K562 (cell line): ENCODE data around the gene SMIM3. TPM values are rescaled to one million over a fixed set of nuclear protein-coding genes. Genes with fewer than 3 reads are reported as not detected.

Experiments used
- ADNP ChIP-seq: fragments of 200-800 bp; sonication (Bioruptor generic); IDR thresholded peaks from 2 replicates; pipeline ENCODE4 v1.6.1; 2016; ENCODE audit warnings: missing genetic modification characterization, missing compliant biosample characterization
- HDAC3 ChIP-seq: fragments of 450-650 bp; IDR thresholded peaks from 2 replicates; pipeline ENCODE4 v1.6.1; 2018; ENCODE audit warnings: borderline replicate concordance, mild to moderate bottlenecking, moderate library complexity; ENCODE audit not compliant: partially characterized antibody
- NFE2 ChIP-seq: IDR thresholded peaks from 2 replicates; pipeline ENCODE4 v1.6.1; 2014; ENCODE audit warnings: antibody characterized with exemption, low read depth
- NR2C1 ChIP-seq, 2 experiments: fragments of 450-650 bp; IDR thresholded peaks; 2 replicates each; pipeline ENCODE4 v1.6.1; 2017; ENCODE audit warnings: mild to moderate bottlenecking in 2 of 2, antibody characterized with exemption in 1 of 2, inconsistent platforms in 1 of 2, missing compliant biosample characterization in 1 of 2, missing genetic modification characterization in 1 of 2
- PRPF4 ChIP-seq: fragments of 200-400 bp; formaldehyde crosslinking; IDR thresholded peaks from one replicate; pipeline ENCODE4 v1.6.1; 2017; ENCODE audit warnings: low read length, low read depth, mild to moderate bottlenecking; ENCODE audit not compliant: insufficient read depth, poor library complexity, severe bottlenecking
- RBFOX2 ChIP-seq: fragments of 200-400 bp; formaldehyde crosslinking; IDR thresholded peaks from 2 replicates; pipeline ENCODE4 v1.6.1; 2017; ENCODE audit warnings: low read depth, mild to moderate bottlenecking, low read length, moderate library complexity
- RBM14 ChIP-seq: fragments of 200-400 bp; formaldehyde crosslinking; IDR thresholded peaks from 2 replicates; pipeline ENCODE4 v1.6.1; 2018; ENCODE audit warnings: low read depth, mild to moderate bottlenecking, low read length, moderate library complexity, borderline replicate concordance; ENCODE audit not compliant: insufficient read depth
- TAF7 ChIP-seq: fragments of 450-650 bp; IDR thresholded peaks from 2 replicates; pipeline ENCODE4 v1.6.1; 2016; ENCODE audit warnings: missing genetic modification characterization, missing compliant biosample characterization
- TRIM28 ChIP-seq: fragments of 450-650 bp; IDR thresholded peaks from 2 replicates; pipeline ENCODE4 v1.6.1; 2017
- ZNF212 ChIP-seq: fragments of 450-650 bp; formaldehyde crosslinking; IDR thresholded peaks from 2 replicates; pipeline ENCODE4 v1.4.0; 2020; ENCODE audit warnings: mild to moderate bottlenecking
- polyA plus RNA-seq, 8 experiments: library from polyadenylated mRNA; depleted of rRNA in 4 of 8; stranded (reverse) in 5 of 8; unstranded in 3 of 8; fragments of >200 nt; fragmentation: Nextera tagmentation in 2 of 8; fragmentation: Illumina TruSeq in 1 of 8; extraction: Ambion mirVana in 2 of 8; extraction: Trizol in 1 of 8; gene quantifications; 2 replicates each; pipeline versions ENCODE4 v1.2.1 to v1.2.3, GENCODE V29; 2011 to 2014; ENCODE audit warnings: inconsistent platforms in 1 of 8, missing spikeins in 1 of 8
- total RNA-seq, 7 experiments: library from RNA; depleted of rRNA in 6 of 7; stranded (reverse); fragments of >200 nt in 6 of 7; fragmentation: Illumina TruSeq in 2 of 7; extraction: Trizol in 2 of 7; gene quantifications; 2 replicates each; pipeline versions ENCODE4 v1.2.1 to v1.2.3, GENCODE V29; 2011 to 2021; ENCODE audit warnings: low replicate concordance in 1 of 7
- TF ChIP-seq, protein P1 (sequence below): sonication (generic); formaldehyde crosslinking; IDR thresholded peaks from 2 replicates; pipeline ENCODE4 v1.4.0; 2020; ENCODE audit warnings: mild to moderate bottlenecking, missing genetic modification reagents
- TF ChIP-seq, protein P2 (sequence below): IDR thresholded peaks from 2 replicates; pipeline ENCODE4 v1.6.1; 2016; ENCODE audit warnings: missing genetic modification characterization, missing compliant biosample characterization
- TF ChIP-seq, protein P3 (sequence below): fragments of 450-650 bp; IDR thresholded peaks from 2 replicates; pipeline ENCODE4 v1.6.1; 2018; ENCODE audit warnings: mild to moderate bottlenecking, low read depth; ENCODE audit not compliant: partially characterized antibody

Gene SMIM3
- total and polyA plus RNA-seq, 9 of the 15 experiments (the other 6 are each of a cell fraction or from before 2014, with no cell fraction given) = 4.1 to 27.7 (median 13.6) TPM

DNA sequence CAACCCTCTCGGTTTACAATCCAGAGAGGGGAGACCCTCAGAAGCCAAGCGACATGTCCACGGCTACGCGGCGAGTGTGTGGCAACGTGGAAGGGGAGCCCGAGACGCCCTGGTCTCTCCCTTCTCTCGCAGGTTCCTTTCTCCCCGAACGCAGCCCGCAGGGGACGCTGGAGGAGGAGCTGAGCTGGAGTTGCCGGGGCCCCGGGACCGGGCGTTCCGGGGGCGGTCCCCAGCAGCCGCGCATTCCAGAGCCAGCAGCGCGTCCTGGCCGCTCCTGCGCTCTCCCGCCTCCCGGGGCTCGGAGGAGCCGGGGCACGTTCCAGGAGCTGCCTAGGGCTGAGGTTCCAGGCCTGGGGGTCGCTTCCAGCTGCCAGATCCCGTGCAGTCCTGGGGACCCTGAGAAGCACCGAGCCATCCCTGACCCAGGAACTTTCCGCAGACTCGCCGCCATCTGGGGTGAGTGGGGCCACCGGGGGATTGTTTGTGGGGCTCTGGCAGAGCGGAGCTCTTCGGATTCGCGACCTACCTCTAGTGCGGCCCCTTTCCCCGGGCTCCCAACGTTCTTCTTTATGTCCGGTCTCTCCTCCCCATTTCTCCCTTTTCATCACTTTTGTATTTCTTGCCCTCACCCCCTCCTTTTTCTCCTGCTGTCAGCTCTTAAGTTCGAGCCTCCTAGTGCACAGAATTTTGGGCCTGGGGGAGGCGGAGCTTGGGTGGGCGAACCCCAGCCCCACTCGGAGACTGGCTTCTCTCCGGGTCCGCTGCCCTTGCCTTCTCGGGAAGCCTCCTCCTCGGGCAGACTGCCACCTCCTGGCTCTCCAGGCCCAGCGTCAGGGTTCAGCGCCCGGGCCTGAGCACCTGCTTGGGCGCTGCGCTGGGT, at the start of gene SMIM3 (continued):
- TF ChIP-seq, protein P1, sequence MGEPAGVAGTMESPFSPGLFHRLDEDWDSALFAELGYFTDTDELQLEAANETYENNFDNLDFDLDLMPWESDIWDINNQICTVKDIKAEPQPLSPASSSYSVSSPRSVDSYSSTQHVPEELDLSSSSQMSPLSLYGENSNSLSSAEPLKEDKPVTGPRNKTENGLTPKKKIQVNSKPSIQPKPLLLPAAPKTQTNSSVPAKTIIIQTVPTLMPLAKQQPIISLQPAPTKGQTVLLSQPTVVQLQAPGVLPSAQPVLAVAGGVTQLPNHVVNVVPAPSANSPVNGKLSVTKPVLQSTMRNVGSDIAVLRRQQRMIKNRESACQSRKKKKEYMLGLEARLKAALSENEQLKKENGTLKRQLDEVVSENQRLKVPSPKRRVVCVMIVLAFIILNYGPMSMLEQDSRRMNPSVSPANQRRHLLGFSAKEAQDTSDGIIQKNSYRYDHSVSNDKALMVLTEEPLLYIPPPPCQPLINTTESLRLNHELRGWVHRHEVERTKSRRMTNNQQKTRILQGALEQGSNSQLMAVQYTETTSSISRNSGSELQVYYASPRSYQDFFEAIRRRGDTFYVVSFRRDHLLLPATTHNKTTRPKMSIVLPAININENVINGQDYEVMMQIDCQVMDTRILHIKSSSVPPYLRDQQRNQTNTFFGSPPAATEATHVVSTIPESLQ (CRISPR knock-in tag) = no peak
- TF ChIP-seq HDAC3 (no peak), ZNF212 (CRISPR knock-in tag) (no peak), RBFOX2 (peak; percentile 80), NFE2 (no peak), ADNP (tag) (no peak), RBM14 (no peak), TRIM28 (no peak), TAF7 (tag) (no peak), PRPF4 (no peak), NR2C1 (IDR thresholded peaks at IDR 0.05) (no peak), NR2C1 (tag; IDR thresholded peaks at IDR 0.05) (no peak)
- TF ChIP-seq, protein P2, sequence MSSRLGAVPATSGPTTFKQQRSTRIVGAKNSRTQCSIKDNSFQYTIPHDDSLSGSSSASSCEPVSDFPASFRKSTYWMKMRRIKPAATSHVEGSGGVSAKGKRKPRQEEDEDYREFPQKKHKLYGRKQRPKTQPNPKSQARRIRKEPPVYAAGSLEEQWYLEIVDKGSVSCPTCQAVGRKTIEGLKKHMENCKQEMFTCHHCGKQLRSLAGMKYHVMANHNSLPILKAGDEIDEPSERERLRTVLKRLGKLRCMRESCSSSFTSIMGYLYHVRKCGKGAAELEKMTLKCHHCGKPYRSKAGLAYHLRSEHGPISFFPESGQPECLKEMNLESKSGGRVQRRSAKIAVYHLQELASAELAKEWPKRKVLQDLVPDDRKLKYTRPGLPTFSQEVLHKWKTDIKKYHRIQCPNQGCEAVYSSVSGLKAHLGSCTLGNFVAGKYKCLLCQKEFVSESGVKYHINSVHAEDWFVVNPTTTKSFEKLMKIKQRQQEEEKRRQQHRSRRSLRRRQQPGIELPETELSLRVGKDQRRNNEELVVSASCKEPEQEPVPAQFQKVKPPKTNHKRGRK = no peak
- TF ChIP-seq, protein P3, sequence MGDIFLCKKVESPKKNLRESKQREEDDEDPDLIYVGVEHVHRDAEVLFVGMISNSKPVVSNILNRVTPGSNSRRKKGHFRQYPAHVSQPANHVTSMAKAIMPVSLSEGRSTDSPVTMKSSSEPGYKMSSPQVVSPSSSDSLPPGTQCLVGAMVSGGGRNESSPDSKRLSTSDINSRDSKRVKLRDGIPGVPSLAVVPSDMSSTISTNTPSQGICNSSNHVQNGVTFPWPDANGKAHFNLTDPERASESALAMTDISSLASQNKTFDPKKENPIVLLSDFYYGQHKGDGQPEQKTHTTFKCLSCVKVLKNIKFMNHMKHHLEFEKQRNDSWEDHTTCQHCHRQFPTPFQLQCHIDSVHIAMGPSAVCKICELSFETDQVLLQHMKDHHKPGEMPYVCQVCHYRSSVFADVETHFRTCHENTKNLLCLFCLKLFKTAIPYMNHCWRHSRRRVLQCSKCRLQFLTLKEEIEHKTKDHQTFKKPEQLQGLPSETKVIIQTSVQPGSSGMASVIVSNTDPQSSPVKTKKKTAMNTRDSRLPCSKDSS = no peak
